ENCODE measurements around the gene SP110.

Gene SP110

DNA sequence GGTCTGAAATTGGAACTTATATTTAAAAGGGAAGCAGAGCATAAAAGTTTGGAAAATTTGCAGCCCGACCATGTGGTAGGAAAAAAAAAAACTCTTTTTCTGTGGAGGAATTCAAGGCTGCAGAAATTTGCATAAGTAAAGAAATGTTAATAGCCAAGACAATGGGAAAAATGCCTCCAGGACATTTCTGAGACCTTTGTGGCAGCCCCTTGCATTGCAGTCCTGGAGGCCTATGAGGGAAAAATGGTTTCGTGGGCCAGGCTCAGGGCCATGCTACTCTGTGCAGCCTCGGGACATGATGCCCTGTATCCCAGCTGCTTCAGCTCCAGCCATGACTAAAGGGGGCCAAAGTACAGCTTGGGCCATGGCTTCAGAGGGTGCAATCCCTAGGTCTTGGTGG, 79.1 kb downstream of the SP110 start:
- no peaks in the 10 kb centered on the region for H3K9me3 ChIP-seq (ENCODE audit: control insufficient read depth in 1 of 2, low read length in 2 of 2)
- H3K27me3 ChIP-seq (ENCODE audit: low read depth, low read length), result no peaks in the 10 kb centered on the region
- H3K27ac ChIP-seq (ENCODE audit: low read length), result no peak overlapping the region
- no peak overlapping the region for H3K4me3 ChIP-seq (ENCODE audit: low read depth in 1 of 2, low read length in 2 of 2)
- no peaks in the 10 kb centered on the region for H3K36me3 ChIP-seq (ENCODE audit: control insufficient read depth in 1 of 2, insufficient read depth in 2 of 2, low read length in 2 of 2)
- no peaks in the 10 kb centered on the region for H3K4me1 ChIP-seq (ENCODE audit: control insufficient read depth in 1 of 2, insufficient read depth in 2 of 2, low read length in 2 of 2)

DNA sequence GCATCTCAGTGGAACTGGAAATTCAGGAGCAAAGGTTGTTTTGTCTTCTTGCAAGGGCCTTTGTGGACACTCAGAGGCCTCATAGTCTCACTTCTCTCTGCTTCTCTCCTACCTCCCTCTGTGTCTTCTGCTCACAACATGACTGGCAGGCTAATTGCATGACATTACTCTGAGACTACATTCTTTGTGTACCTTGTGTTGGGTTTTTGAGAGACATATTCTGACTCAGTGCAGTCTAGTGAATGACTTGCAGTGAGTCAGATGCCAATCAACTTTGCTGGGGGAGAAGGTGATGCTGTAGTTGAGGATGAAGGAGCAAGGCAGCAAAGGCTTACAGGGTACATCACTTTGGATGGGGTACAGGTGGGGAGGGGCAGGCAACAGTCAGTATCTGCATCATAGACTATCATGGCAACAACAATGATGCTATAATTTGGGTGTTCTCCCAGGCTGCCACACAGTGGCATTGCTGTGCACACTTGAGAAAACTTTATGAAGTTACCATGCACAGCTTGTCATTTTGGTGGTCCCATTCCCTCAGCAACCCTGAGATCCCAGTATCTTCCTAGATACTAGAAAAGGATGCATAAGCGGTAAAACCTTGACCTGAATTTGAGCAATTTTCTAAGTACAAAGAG, 81.8 kb downstream of the SP110 start:
- Histone ChIP-seq H3K9me3 (ENCODE audit: control insufficient read depth in 1 of 2, low read length in 2 of 2) (peaks cover 0 to 3% of the 10 kb centered on the region in 2 donors), H3K27ac (ENCODE audit: low read length) (no peak overlapping the region), H3K4me1 (ENCODE audit: control insufficient read depth in 1 of 2, insufficient read depth in 2 of 2, low read length in 2 of 2) (no peaks in the 10 kb centered on the region), H3K36me3 (ENCODE audit: control insufficient read depth in 1 of 2, insufficient read depth in 2 of 2, low read length in 2 of 2) (no peaks in the 10 kb centered on the region), H3K4me3 (ENCODE audit: low read depth in 1 of 2, low read length in 2 of 2) (no peak overlapping the region), H3K27me3 (ENCODE audit: low read depth, low read length) (no peaks in the 10 kb centered on the region)

DNA sequence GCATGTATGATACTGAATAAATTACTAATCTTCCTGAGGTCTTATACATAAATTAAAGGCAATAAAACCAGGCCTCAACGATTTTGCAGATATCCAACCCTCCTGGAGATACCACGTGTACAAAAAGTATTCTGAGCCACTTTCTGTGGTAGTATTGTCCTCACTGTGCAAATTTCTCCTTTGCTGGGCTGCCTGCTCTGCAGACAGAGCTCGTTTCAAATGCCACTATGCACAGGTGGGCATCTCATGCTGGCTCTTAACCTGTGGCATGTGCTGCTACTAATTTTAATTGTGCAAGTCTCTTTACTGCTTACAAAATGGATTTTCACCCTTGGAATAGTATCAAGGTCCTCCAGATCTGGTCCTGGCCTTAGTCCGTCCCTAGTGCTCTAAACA, 84.7 kb downstream of the SP110 start:
- no peaks in the 10 kb centered on the region for H3K27me3 ChIP-seq (ENCODE audit: low read depth, low read length)
- no peaks in the 10 kb centered on the region for H3K4me1 ChIP-seq (ENCODE audit: control insufficient read depth in 1 of 2, insufficient read depth in 2 of 2, low read length in 2 of 2)
- H3K9me3 ChIP-seq (ENCODE audit: control insufficient read depth in 1 of 2, low read length in 2 of 2), result peaks cover 0 to 3% of the 10 kb centered on the region in 2 donors
- no peak overlapping the region for H3K27ac ChIP-seq (ENCODE audit: low read length)
- no peaks in the 10 kb centered on the region for H3K36me3 ChIP-seq (ENCODE audit: control insufficient read depth in 1 of 2, insufficient read depth in 2 of 2, low read length in 2 of 2)
- no peak overlapping the region for H3K4me3 ChIP-seq (ENCODE audit: low read depth in 1 of 2, low read length in 2 of 2)

DNA sequence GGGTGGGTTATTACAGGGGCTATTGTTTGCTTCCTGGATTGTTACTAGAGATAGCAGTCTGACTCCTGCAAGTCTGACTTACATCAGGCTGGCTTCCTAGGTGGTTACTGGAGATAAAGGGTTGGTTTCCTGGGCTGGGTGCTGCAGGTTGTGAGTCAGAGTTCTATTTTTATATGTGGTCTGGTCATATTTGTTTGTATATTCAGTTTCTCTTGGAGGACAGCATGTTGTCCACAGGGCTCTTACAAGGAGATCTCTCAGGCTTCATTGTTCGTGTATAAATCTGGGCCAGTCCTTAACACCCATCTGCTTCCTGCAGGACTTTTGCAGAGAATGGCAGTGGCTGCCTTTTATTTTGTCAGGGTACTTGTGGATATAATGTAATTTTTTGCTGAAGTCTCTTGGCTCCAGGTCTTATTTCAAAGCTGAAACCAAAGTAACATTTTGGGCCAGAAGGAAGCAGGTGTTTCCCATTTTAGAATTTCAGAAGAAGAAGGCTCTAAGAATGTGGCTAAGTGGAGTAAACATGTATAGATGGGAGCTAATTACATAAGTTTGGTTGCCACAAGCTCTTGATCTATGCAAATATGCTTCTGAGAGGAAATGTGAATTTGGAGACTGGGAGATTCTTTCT, 85.2 kb downstream of the SP110 start:
- Histone ChIP-seq H3K36me3 (ENCODE audit: control insufficient read depth in 1 of 2, insufficient read depth in 2 of 2, low read length in 2 of 2) (no peaks in the 10 kb centered on the region), H3K27ac (ENCODE audit: low read length) (no peak overlapping the region), H3K27me3 (ENCODE audit: low read depth, low read length) (no peaks in the 10 kb centered on the region), H3K9me3 (ENCODE audit: control insufficient read depth in 1 of 2, low read length in 2 of 2) (peaks cover 0 to 3% of the 10 kb centered on the region in 2 donors), H3K4me1 (ENCODE audit: control insufficient read depth in 1 of 2, insufficient read depth in 2 of 2, low read length in 2 of 2) (peaks cover 0 to under 1% of the 10 kb centered on the region in 2 donors), H3K4me3 (ENCODE audit: low read depth in 1 of 2, low read length in 2 of 2) (no peak overlapping the region)

DNA sequence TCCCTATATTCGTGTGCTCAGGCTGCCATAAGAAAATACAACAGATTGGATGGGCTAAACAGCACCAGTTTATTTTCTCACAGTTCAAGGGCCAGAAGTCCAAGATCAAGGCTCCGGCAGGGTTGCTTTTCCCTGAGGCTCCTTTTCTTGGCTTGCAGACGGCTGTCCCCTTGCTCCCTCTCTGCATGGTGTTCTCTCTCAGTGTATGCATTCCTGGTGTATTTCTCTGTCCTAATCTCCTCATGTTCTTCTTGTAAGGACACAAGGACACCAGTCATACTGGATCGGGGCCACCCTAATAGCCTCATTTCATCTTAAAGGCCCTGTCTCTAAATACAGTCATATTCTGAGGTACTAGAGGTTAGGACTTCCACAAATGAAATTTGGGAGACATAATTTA, 88.4 kb downstream of the SP110 start:
- Histone ChIP-seq H3K27me3 (ENCODE audit: low read depth, low read length) (no peaks in the 10 kb centered on the region), H3K9me3 (ENCODE audit: control insufficient read depth in 1 of 2, low read length in 2 of 2) (peaks cover 0 to 3% of the 10 kb centered on the region in 2 donors), H3K36me3 (ENCODE audit: control insufficient read depth in 1 of 2, insufficient read depth in 2 of 2, low read length in 2 of 2) (no peaks in the 10 kb centered on the region), H3K4me3 (ENCODE audit: low read depth in 1 of 2, low read length in 2 of 2) (no peak overlapping the region), H3K4me1 (ENCODE audit: control insufficient read depth in 1 of 2, insufficient read depth in 2 of 2, low read length in 2 of 2) (peaks cover 0 to 6% of the 10 kb centered on the region in 2 donors), H3K27ac (ENCODE audit: low read length) (no peak overlapping the region)

DNA sequence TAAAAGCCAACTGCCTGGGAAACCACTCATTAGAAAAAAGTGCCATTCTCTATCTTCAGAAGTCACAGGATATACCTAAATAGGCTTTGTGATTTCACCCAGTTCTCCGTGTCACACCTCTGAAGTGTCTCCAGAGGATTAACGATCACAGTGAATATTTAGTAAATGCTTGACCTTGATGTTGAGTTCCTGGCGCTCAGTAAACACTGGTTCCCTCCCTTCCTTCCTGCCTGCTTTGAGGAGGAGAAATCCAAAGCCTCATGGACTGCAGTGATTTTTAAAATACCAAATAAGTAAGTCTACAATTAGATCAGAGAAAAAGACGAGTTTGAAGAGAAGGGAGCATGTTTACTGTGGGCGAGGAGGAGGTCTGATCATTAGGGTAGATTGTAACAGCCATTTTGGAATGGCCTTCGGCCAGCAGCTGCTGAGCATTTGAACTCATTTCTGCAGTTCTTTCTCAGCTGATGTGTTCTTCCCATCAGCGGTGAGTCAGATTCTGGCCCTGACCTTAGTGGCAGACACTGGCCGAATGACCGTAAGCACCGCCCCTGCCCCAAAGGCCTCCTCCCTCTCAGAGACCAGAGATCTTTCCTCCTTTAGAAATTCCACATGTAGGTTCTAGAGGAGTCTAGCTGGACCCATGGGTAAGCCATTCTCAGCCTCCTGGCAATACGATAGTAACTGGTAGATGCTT, 89.0 kb downstream of the SP110 start:
- H3K27me3 ChIP-seq (ENCODE audit: low read depth, low read length), result no peaks in the 10 kb centered on the region
- peaks cover 0 to 6% of the 10 kb centered on the region in 2 donors for H3K4me1 ChIP-seq (ENCODE audit: control insufficient read depth in 1 of 2, insufficient read depth in 2 of 2, low read length in 2 of 2)
- H3K4me3 ChIP-seq (ENCODE audit: low read depth in 1 of 2, low read length in 2 of 2), result no peak overlapping the region
- peaks cover 0 to 3% of the 10 kb centered on the region in 2 donors for H3K9me3 ChIP-seq (ENCODE audit: control insufficient read depth in 1 of 2, low read length in 2 of 2)
- H3K27ac ChIP-seq (ENCODE audit: low read length), result peak overlapping the region; percentile 64
- H3K36me3 ChIP-seq (ENCODE audit: control insufficient read depth in 1 of 2, insufficient read depth in 2 of 2, low read length in 2 of 2), result no peaks in the 10 kb centered on the region

DNA sequence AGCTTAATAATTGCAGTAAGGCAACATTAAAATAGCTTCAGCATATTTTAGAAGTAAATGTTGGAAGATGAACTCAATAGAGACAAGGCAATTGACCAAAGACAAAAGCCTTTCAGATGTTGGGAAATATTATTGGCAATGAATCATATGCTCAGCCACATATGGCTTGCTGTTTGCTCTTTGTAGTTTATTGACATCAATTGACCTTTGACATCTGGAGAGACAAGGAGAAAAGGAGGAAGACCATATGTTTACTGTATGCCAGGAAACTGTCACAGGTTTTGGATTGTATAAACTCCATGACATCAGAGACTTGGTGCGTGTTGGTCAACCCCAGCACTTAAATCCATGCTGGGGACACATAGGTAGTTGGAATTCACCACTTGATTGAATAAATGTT, 90.4 kb downstream of the SP110 start:
- Histone ChIP-seq H3K36me3 (ENCODE audit: control insufficient read depth in 1 of 2, insufficient read depth in 2 of 2, low read length in 2 of 2) (no peaks in the 10 kb centered on the region), H3K4me3 (ENCODE audit: low read depth in 1 of 2, low read length in 2 of 2) (peak overlapping the region in 1 of 2 donors; percentile 41), H3K4me1 (ENCODE audit: control insufficient read depth in 1 of 2, insufficient read depth in 2 of 2, low read length in 2 of 2) (peaks cover 0 to 6% of the 10 kb centered on the region in 2 donors), H3K27ac (ENCODE audit: low read length) (peak overlapping the region; percentile 65), H3K9me3 (ENCODE audit: control insufficient read depth in 1 of 2, low read length in 2 of 2) (peaks cover 0 to 3% of the 10 kb centered on the region in 2 donors), H3K27me3 (ENCODE audit: low read depth, low read length) (no peaks in the 10 kb centered on the region)

DNA sequence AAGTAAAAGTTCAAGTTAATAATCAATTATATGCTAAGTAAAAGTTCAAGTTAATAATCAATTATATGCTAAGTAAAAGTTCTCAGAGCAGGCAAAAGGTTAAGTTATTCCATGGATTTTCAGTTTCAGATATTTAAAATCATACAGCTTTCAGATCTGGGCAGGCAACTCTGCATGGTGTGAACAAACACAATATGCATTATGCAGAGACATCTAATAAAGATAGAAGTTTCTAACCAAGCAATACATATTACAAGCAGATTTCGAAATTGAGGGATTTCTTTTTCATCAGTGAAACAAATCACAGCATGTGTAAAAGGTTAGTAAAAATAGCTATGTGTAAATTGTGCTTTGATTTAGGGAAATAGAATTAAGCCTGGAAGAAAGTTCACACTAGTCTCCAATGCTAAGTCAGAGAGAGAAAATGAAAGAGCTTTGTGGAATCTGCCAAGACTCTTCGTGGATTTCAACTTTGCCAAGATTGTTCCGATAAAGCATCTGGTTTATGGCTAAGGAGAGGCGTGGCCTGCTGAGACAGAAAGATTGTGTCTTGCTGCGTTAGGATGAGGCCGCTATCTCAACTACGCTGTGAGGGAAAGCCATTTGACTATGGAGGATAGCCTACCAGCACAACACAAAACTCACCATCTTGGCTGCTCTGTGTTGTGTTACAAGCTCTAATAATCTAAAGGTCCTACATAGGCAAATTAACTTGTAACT, 91.0 kb downstream of the SP110 start:
- Histone ChIP-seq H3K27me3 (ENCODE audit: low read depth, low read length) (no peaks in the 10 kb centered on the region), H3K27ac (ENCODE audit: low read length) (peak overlapping the region; percentile 65), H3K36me3 (ENCODE audit: control insufficient read depth in 1 of 2, insufficient read depth in 2 of 2, low read length in 2 of 2) (no peaks in the 10 kb centered on the region), H3K9me3 (ENCODE audit: control insufficient read depth in 1 of 2, low read length in 2 of 2) (no peaks in the 10 kb centered on the region), H3K4me1 (ENCODE audit: control insufficient read depth in 1 of 2, insufficient read depth in 2 of 2, low read length in 2 of 2) (peaks cover 0 to 6% of the 10 kb centered on the region in 2 donors), H3K4me3 (ENCODE audit: low read depth in 1 of 2, low read length in 2 of 2) (peak overlapping the region in 1 of 2 donors; percentile 41)

DNA sequence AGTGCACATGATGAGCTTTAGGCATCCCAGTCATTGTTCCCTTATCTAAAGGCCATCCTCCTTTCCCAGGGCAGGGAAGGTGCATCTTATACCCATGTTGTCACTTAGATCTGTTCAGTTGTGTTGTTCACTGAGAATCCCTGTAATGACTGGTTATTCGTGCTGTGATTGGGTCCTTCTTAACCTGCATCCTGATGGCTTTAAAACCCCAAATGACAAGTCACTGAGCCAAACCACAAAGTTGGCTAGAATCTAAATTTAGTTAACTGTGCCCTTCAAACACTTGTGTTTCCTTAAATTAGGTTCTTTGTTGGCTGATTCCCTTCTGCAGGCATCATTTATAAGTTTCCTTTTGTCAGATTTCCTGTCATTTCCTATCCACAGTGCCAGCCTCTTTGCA, 92.6 kb downstream of the SP110 start:
- no peaks in the 10 kb centered on the region for H3K9me3 ChIP-seq (ENCODE audit: control insufficient read depth in 1 of 2, low read length in 2 of 2)
- no peak overlapping the region for H3K27ac ChIP-seq (ENCODE audit: low read length)
- H3K27me3 ChIP-seq (ENCODE audit: low read depth, low read length), result no peaks in the 10 kb centered on the region
- no peaks in the 10 kb centered on the region for H3K36me3 ChIP-seq (ENCODE audit: control insufficient read depth in 1 of 2, insufficient read depth in 2 of 2, low read length in 2 of 2)
- H3K4me3 ChIP-seq (ENCODE audit: low read depth in 1 of 2, low read length in 2 of 2), result no peak overlapping the region
- peaks cover 0 to 6% of the 10 kb centered on the region in 2 donors for H3K4me1 ChIP-seq (ENCODE audit: control insufficient read depth in 1 of 2, insufficient read depth in 2 of 2, low read length in 2 of 2)

DNA sequence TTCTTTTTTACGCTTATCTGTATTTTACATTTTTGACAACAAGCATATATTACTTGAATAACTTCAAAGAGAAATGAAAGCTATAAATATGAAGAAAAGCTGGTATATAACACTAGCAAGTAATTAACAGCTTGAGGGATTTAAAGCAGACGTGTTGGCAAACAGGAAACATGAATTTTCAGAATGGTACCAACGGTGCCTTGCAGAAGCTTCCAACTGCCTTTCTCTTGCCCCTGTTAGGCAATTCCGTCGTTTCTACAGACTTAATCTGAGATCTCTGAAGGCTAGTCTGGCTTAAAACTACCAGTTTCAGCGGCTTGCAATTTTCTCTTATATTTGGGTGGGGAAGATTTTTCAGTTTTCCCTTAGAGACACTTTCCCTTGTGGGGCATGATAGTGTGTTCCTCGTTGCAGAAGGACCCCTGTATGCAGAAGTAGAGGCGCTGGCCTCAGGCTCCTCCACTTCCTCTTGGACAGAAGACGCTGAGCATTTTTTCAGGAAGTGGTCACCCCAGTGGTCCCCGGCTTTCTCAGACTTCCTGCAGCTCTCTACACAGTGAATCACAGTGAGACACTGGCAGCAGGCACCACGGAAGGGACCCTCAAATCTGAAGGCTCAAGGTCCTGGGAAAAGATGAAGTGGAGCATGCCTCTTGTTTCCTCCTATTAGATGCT, 94.9 kb downstream of the SP110 start:
- peaks cover 0 to 6% of the 10 kb centered on the region in 2 donors for H3K4me1 ChIP-seq (ENCODE audit: control insufficient read depth in 1 of 2, insufficient read depth in 2 of 2, low read length in 2 of 2)
- no peaks in the 10 kb centered on the region for H3K36me3 ChIP-seq (ENCODE audit: control insufficient read depth in 1 of 2, insufficient read depth in 2 of 2, low read length in 2 of 2)
- H3K4me3 ChIP-seq (ENCODE audit: low read depth in 1 of 2, low read length in 2 of 2), result no peak overlapping the region
- H3K27me3 ChIP-seq (ENCODE audit: low read depth, low read length), result no peaks in the 10 kb centered on the region
- no peak overlapping the region for H3K27ac ChIP-seq (ENCODE audit: low read length)
- peaks cover 0 to 4% of the 10 kb centered on the region in 2 donors for H3K9me3 ChIP-seq (ENCODE audit: control insufficient read depth in 1 of 2, low read length in 2 of 2)

DNA sequence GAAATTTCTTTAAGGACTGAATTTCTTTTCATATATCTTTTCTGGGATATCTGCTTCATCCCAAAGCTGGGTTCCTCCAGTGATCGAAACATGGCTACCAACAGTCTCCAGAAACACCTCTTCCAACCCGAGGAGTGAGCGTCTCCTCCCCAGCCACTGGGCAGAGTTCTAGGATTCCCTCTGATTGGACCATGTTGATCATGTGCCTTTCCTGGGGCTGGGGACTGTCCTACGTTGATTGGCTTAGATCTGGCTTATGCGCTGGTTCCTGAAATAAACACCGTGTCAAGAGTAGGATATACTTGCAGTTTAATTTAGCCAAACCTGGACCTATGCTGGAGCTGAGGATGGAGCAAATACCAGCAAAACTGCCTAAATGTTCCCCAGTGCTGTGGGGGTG, 95.5 kb downstream of the SP110 start:
- H3K36me3 ChIP-seq (ENCODE audit: control insufficient read depth in 1 of 2, insufficient read depth in 2 of 2, low read length in 2 of 2), result no peaks in the 10 kb centered on the region
- no peak overlapping the region for H3K4me3 ChIP-seq (ENCODE audit: low read depth in 1 of 2, low read length in 2 of 2)
- H3K9me3 ChIP-seq (ENCODE audit: control insufficient read depth in 1 of 2, low read length in 2 of 2), result peaks cover 0 to 4% of the 10 kb centered on the region in 2 donors
- no peaks in the 10 kb centered on the region for H3K27me3 ChIP-seq (ENCODE audit: low read depth, low read length)
- peaks cover 0 to 2% of the 10 kb centered on the region in 2 donors for H3K4me1 ChIP-seq (ENCODE audit: control insufficient read depth in 1 of 2, insufficient read depth in 2 of 2, low read length in 2 of 2)
- no peak overlapping the region for H3K27ac ChIP-seq (ENCODE audit: low read length)
